Fibroblast of skin of scalp (primary cell): ENCODE measurements around the gene LMO3.

Experiments
- DNase-seq: peaks from one replicate; pipeline ENCODE4 v3.0.0-alpha.2; 2013

The LMO3 gene

DNA sequence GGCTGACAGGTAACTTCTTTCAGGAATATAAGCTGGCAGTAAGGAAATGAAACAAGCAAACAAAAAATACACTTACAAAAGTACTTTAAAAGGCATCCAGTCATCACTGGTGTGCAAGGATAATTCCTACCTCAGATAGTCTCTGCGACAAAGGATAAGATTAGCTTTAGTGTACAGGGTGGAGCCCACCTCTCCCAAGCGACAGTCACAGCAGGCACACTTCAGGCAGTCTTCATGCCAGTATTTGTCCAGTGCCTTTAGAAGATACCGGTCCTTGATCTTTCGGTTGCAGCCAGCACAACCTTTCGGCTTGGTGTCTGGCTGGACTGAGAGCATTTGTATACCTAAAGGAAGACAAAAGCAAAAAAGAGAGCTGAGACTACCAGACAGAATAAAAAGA is 5.4 kb downstream of the LMO3 start:
- DNase-seq: no peak

DNA sequence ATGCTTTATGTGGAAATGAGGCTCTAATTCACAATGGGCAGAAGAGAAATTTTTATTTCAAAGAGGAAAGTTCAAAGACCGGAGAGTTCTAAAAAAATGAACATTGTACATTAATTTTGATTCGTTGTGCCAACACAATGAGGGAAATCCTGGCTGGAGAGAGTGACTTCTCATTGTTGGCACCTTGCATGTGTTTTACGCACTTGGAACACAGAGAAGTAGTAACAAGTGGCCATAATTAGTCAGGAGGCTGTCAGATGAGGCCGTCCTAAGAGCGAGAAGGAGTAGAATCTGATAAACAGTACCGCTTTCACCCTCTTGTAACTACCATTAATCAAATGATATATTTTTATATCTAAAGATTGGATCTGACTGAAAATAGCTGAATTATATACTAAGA is 6.9 kb downstream of the LMO3 start:
- DNase-seq: no peak

DNA sequence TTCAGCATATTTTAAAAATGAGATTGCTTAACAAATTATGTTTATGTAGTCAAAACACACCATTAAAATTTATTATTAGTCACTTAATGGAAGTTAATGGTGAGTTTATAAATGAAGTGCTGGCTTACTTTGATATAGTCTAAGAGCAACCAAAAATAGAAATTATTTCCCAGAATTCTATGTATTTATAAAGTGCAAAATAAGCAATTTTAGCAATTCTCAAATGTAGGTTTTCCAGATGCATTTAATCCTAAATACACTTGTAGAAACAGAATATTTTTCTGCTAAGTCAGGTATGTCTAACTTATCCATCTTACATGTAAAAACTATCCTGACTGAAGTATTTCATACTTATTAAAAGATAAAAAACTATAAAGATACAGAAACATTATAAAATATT is 11.2 kb downstream of the LMO3 start:
- no peak for DNase-seq

DNA sequence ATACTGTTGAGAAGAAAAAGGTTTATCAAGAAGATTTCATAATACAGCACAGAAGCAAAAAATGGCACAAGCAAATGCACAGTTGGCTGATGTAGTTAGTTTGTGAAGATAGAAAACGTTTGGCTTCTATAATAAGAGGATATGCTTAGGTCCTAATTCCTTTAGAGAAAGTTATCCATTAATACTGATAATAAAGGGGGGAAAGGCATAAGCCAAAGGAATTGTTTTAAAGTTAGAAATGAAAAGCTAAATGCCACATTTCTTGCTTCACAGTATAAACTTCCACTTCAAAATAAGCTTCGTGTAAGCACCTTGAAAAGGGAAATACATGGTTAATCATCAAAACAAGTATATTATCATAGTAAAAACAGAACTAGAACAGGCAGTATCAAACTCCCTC is 12.4 kb downstream of the LMO3 start:
- DNase-seq: no peak

DNA sequence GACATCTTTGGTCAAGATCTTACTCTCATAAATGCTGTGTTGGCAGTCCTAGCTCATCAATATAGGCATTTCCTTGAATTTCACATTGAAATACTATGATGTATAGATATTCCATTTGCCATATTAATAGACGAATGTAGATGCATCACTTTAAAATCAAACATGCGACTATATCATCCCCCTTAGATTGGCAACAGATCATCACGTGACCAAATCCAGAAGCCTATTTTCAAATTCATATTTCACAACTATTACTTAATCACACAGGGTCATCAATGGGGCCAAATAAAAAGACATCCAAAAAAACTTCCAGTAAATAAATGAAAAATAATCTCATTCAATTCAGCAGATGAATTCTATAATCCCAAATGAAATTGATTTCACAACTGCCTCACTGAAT is 15.3 kb downstream of the LMO3 start:
- no peak for DNase-seq

DNA sequence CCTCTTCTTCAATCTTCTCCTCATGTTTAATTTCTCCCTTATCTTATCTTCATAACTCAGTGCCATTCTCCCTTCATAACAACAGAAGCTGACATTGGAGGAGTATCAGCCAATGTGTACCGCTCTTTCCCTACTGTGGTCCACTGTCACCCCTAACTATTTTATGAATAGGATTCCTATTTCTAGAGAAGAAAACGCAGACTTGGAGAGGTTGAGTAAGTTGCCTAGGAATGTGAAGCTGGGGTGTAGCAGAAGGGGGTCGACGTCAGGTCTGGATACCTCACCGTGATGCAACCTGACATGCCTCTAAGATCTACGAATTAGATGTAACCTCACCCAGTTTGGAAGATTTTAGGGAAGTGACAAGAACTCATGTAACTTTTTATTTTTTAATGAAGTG is 17.1 kb downstream of the LMO3 start:
- DNase-seq: no peak

DNA sequence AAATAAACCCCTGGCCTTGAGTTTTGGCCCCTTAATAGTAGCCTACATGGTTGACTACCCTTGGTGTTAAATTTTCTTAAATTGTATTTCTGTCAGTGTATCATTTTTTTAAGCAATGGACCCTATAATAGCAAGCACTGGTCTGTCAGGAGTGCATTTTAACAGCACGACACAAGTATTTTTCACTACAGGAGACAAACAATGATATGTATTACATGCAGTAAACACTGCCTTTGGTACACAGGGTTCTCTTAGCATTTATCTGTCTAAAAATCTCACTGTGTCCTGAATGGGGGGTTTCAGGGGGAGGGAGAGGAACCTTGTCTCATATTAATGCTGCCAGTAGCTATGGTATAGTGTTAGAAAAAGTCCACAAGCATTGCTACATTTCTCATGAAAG is 18.4 kb downstream of the LMO3 start:
- no peak for DNase-seq

DNA sequence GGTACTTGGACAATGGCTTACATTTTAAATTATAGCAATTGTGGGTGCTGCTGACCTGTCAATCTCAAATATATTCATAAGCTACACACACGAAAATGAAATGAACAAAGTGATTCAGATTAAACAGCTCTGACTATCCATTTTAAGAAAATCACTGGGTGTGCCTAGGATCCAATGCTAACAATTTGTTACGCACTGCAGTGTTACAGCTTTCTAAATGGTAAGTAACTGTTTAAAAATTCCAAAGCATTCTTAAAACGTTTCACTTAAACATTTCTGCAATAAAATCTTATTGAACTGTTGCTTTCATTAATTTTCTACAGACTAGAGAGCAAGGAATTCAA is 18.9 kb downstream of the LMO3 start:
- DNase-seq: no peak

DNA sequence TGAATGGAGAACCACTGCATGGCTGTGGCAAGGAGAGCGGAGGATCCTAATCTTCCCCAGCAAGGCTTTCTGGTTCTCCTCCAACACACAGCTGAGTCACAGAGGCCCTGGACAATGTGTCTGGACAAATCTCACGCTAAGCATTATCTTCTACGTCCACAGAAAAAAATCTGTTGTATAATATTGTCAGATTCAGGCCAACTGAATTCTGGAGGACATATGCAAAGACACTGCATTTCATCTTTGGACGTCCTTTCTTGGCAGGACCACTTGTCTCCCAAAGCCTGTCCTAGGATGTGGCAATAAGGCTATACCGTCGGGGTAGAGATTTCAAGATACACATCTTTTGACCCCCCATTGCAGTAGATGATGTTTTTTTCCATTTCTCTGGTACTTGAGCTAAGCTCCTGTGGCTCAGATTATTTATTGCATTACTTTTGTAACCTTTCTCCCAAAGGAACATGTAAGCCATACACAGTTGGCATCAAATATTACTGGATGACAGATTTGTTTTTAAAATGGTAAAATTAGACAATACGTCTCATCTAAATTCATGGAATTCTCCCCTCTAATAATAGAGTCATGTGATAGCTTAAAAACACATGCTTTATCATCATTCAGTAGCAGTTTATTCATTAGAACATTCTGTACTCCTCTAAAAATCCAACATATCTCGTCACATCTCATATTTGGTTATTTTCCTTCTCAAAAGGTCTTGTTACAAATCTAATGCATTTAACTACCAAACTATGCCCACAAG is 19.4 kb downstream of the LMO3 start:
- no peak for DNase-seq

DNA sequence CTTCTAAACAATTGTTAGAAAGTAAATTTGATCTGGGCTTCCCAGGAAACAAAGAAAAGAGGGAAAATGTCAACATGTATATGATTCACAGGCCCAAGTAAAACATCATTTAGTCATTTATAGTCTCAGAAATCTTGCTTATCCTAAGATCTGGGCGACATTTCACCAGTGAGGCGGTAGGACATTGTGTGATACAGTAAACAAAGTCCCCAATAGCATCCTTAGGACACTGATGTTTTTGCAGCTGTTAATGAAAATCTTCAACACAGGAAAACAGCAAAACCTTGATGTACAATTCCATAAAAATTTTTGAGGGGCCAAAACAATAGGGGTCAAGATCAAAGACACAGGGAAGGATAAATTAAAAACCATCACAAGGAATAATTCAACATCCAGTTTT is 20.2 kb downstream of the LMO3 start:
- DNase-seq: no peak

DNA sequence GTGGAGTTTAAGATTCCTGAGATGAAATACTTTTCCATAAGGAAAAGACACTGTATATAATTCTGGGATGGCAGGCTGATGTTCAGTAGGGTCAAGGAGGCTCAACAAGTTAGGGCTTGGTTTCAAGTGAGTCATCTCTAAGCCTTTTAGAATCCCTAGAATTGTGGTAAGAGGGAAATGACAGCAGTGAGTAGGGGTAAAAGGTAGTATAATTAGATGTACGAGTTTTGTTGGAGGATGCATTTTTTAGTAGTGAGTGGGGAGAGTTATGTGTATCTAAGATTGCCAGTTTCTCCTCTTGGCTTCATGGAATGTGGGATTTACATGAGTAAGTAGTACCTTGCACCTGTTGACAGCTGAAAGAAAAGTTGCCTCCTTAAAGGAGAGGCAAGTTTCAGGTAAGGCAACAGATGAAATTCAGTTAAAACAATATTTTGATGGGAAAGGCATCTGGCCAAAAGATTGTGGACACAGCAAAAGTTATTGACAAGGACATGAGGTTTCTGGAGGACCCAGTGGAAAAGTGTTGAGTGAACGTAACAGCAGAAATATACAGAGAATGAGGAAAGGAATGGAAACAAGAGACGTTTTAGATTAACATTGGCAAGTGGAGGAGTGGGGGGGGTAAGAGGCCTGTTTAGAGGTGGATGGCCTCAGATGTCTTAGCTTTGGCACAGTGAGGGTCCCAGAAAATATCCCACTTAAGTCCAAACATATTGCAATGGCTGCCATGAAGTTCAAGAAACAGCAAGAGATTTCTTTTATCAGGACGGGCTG is 21.8 kb downstream of the LMO3 start:
- no peak for DNase-seq

DNA sequence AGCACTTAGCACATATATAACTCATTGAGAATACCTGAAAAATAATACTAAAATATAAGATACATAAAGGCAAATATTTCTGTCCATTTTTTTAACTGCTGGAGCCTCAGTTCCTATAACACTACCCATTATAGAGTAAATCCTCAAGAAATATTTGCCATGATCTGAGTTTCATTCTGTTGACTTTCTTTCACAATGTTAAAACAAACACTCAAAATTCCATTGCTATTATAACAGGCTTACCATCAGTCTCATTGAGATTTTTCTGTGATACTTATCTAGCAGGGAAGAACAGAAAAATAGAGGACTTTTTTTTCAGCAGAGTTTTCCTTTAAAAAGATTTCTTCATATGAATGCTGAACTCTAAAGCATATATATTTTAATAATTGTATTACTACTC is 24.5 kb downstream of the LMO3 start:
- DNase-seq: no peak

DNA sequence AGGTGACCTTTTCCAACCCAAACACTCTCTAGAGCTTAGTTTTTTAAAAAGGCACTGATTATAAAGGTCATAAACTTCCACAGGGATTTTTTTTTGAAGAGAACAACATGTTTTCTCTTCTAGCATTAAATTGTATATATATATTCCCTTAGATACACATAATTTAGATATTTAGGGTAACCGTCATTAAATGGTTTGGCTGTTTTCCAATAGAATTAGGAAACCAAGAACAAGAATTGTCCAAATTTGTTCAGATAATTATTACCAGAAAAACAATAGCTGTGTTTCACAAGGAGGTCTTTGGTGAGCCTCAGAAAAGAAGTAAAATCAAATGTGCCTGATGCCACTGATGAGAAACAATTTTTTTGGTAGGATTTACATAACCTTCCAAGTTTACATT is 26.9 kb downstream of the LMO3 start:
- DNase-seq: no peak

DNA sequence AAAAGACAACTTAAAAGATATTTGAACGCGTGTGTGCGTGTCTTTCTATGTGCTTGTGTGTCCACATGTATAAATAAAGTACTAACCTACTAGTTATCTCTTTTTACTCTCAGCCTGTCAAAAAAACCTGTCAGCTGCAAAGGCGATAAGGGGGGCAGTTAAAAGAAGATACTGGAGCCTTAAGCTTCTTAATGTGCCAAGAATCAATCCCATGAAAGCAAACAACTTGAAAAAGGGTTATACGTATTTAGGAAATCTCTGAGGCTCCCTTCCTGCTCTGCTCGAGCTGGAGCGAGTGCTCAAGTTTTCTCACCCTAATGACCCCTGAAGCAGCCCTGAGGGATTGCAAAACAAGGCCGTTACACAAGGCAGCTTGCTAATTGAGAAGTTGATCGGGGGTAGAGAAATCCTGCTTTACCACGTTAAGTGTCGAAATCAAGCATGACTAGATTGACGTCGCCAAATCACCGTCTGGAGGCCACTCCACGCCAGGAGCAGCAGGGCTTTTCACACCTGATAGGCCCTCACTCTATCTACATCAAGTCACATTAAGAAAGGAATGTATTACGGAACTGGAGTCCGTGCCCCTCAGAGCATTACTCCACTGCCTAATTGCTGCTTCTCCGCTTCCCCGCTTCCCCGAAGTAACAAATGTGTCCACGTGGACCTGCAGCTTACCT is 32.4 kb downstream of the LMO3 start:
- DNase-seq: no peak

DNA sequence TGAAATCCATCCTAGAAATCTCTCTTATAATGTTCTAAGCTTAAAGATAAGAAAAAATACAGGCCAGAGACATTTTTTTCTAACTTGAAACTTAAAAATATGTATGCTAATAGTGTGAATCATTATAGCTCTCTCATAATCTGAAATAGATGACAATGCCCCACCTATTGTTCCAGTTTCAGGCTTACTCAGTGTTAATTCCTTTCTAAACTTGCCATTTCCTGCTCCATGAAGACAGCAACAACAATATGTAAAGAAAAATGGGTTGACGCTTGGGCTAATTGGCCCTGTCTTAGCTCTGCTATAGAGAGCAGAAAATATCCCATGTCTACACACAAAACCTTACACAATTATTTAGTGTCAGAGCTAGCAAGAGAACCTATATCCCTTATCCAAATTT is 37.1 kb downstream of the LMO3 start:
- DNase-seq: no peak

DNA sequence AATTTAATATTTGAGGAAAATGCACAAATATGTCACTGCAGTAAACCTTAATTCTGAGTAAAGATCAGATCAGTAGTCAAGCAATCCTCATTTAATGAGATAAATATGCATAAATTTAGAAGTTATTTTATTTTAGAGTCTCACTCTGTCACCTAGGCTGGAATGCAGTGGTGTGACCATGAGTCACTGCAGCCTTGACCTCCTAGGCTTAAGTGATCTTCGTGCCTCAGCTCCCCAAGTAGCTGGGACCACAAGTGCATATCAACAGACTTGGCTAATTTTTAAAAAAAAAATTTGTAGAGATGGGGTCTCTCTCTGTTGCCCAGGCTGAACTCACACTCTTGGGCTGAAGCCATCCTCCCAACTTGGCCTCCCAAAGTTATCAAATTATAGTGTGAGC is 41.3 kb downstream of the LMO3 start:
- DNase-seq: no peak

DNA sequence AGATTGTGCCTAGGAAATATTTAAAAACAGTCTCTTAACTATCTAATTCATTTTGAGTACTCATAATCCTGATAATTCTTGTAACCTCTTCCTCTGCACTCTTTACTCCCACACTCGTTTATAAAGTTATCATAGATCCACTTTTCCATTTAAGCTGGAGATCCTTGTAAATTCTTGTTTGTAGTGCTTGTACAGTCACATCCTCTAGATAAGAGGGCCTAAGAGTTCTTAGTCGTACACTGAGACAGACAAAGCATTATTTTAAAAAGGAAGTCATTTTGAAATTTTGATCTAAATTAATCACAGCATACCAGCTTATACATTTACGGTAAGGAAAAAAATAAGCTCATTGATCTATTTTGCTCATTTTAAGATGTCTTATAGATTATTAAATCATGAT is 42.5 kb downstream of the LMO3 start:
- DNase-seq: no peak

DNA sequence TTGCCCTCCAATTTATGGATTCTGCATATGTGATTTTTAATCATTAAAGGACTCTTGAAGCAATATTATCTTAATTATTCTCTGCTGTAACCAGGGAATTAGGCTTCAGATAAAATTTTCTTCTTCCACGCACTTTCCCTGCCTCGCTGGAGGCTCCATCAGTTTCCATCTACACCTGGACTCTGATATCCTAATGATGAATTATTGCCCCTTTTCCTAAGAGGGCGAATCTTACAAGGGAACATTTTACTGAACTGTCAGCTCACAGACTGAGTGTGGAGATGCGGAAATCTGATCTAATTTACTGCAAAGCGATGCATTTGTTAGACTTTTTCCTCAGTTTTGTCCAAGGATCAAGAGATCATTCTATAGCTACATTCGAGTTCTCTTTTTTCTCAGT is 43.0 kb downstream of the LMO3 start:
- no peak for DNase-seq

DNA sequence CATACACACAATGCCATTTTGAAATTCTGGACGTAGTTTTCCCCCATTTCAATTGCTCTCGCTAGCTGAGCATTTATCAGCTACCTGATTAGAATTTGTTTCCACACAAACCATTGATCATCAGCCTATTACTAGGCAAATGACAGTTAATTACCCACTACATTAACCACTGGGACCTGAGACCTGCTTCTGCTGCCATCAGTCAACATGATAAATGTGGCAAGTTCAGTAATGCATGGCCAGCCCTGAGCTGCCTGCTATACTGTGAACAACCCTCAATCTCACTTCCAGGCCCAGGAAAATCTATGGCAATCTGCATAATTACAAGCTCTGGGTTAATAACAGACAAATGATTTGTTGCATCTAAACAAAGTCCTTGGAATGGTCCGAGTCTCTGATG is 43.5 kb downstream of the LMO3 start:
- no peak for DNase-seq

DNA sequence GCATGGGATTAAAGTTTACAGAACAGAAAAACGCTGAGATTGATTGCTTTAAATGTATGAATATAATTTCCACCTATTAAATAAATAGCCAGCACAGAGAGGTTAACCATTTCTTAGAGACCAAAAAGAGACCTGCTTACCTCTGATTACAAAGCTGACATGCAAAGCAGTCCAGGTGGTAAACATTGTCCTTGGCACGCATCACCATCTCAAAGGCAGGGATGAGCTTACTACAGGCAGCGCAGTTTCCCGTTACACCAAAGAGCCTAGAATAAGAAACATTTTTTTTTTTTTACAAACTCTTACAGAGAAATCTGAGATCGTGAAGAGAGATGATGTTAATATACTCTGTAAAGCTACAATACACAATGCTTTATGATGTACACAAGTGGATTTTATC is 45.7 kb downstream of the LMO3 start:
- no peak for DNase-seq

DNA sequence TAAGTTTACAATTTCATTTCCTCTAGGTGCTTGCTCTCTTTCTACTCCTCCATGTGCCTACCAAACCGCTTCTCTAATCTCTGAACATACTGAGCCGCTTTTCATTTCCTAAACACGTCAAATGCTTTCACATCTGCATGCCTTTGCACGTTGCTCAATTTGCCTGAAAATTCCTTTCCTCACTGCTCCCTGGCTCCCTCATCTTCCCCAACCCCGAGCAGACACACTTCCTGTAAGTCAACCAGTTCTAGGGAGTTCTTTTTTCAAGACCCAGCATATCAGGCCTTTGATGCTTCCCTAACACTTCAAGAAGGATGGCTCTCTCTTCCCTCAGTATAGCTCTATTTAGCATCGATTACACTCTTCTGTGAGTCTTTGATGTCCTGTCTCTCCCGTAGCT is 50.3 kb downstream of the LMO3 start:
- DNase-seq: peak; percentile 23

DNA sequence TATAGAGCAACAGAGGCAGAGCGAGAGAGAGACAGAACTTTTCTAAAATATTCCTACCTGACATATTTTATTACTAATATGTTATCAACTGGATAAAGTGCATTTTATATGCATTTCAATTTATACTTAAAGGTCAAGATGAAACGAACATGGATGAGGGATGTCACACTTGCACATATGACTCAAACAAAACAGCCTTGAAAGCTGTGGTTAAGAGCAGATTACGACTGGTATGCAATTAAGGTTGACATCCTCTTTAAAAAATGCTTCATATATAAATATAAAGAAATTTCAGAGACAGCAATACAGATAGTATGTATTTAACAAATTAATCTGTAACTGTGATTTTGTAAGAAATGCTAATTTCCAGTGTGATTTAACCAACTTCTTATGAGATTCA is 52.5 kb downstream of the LMO3 start:
- DNase-seq: peak; percentile 15

DNA sequence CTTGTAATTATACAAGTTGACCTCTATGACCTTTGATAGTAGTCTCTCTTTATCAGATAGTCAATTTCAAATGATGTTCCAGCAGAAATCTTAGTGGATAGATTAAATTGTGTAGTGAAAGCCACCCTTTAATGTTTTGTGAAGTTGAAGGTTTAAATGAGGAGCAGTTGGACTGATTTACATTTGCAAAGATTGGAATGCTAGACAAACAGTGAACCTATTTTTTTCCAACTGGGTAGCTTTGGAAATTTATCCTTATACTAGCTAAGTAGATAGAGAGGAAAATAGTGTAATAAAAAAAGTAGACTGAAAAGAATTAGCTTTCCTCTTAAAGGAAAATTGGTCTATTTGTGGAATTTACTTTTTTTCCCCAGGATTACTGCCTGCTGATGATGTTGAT is 53.7 kb downstream of the LMO3 start:
- DNase-seq: no peak

DNA sequence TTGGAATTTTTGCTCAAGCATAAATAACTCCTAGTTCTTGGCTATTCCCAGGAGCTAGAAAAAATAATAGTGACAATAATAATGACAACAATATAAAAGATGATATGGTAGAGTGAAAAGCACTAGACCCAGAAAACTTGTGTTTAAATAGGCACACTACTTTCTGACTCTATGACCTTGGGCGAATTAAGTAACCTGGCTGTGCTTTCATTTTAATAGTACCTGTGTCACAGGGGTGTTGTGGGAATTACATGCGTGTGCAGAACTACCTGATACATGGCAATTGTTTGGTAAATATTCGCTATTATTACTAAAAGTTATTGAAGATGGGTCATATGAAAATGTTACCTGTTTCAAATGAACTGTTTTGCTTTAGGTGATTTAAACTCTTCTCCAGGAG is 60.1 kb downstream of the LMO3 start:
- DNase-seq: no peak
